Common myeloid progenitor, CD34-positive (primary cell): ENCODE data around the gene KCTD16.

ENCODE experiments used
- CTCF ChIA-PET: fragments of 350-600 bp; sonication (Branson Sonifier 250); formaldehyde crosslinking; loops from one replicate; lab custom pipeline; 2021; ENCODE audit warnings: antibody characterized with exemption; lab: Charles Lee
- POLR2A ChIA-PET: fragments of 350-600 bp; sonication (Branson Sonifier 250); formaldehyde crosslinking; loops from one replicate; lab custom pipeline; 2021; ENCODE audit warnings: antibody characterized with exemption; lab: Charles Lee
- DNase-seq, 3 donors: peaks; one replicate each; pipeline versions ENCODE4 v3.0.0 to v3.0.0-alpha.2; 2013
- H3K27ac ChIP-seq, 2 experiments: 1 replicate in 1 of 2; 2 replicates in 1 of 2; pipeline ENCODE4 v1.7.0; 2013; ENCODE audit warnings: inconsistent platforms in 2 of 2, low read length in 2 of 2, mild to moderate bottlenecking in 2 of 2, low read depth in 1 of 2, moderate library complexity in 1 of 2; ENCODE audit not compliant: severe bottlenecking in 2 of 2, insufficient read depth in 1 of 2, poor library complexity in 1 of 2
- H3K27me3 ChIP-seq, 5 experiments: replicated peaks in 2 of 5; 1 replicate in 3 of 5; 2 replicates in 2 of 5; pipeline versions ENCODE4 v1.6.1 to v1.7.0; 2013; ENCODE audit warnings: low read length in 4 of 5, mild to moderate bottlenecking in 2 of 5, moderate library complexity in 2 of 5, inconsistent platforms in 1 of 5; ENCODE audit not compliant: insufficient read depth in 5 of 5, control insufficient read depth in 4 of 5
- H3K36me3 ChIP-seq, 4 experiments: 1 replicate in 2 of 4; 2 replicates in 2 of 4; pipeline versions ENCODE4 v1.6.1 to v1.7.0; 2013; ENCODE audit warnings: low read length in 3 of 4, control low read depth in 1 of 4, mild to moderate bottlenecking in 1 of 4; ENCODE audit not compliant: control insufficient read depth in 4 of 4, insufficient read depth in 4 of 4
- H3K4me1 ChIP-seq, 4 experiments: 1 replicate in 3 of 4; 2 replicates in 1 of 4; pipeline versions ENCODE4 v1.6.1 to v1.7.1; 2013; ENCODE audit warnings: low read length in 3 of 4, mild to moderate bottlenecking in 3 of 4, control low read depth in 1 of 4, inconsistent platforms in 1 of 4, moderate library complexity in 1 of 4; ENCODE audit not compliant: control insufficient read depth in 4 of 4, insufficient read depth in 4 of 4; ENCODE audit errors: control extremely low read depth in 1 of 4
- H3K4me3 ChIP-seq, 7 experiments: 1 replicate in 4 of 7; 2 replicates in 3 of 7; pipeline versions ENCODE4 v1.5.1 to v1.7.0; 2013; ENCODE audit warnings: mild to moderate bottlenecking in 7 of 7, low read length in 6 of 7, moderate library complexity in 6 of 7, inconsistent platforms in 2 of 7, low read depth in 2 of 7, control low read depth in 1 of 7; ENCODE audit not compliant: insufficient read depth in 4 of 7, control insufficient read depth in 1 of 7; ENCODE audit errors: extremely low read depth in 1 of 7
- H3K9me3 ChIP-seq, 5 experiments: 1 replicate in 4 of 5; 2 replicates in 1 of 5; pipeline versions ENCODE4 v1.6.1 to v1.7.1; 2013; ENCODE audit warnings: low read length in 4 of 5, mild to moderate bottlenecking in 2 of 5, inconsistent platforms in 1 of 5, low read depth in 1 of 5, moderate library complexity in 1 of 5; ENCODE audit not compliant: control insufficient read depth in 4 of 5, insufficient read depth in 2 of 5; ENCODE audit errors: control extremely low read depth in 1 of 5
- WGBS: methylation state at CpG from one replicate; pipeline ENCODE4 v1.1.5; 2013; ENCODE audit not compliant: insufficient coverage; 5-methylcytosine and 5-hydroxymethylcytosine counted together

The KCTD16 gene

DNA sequence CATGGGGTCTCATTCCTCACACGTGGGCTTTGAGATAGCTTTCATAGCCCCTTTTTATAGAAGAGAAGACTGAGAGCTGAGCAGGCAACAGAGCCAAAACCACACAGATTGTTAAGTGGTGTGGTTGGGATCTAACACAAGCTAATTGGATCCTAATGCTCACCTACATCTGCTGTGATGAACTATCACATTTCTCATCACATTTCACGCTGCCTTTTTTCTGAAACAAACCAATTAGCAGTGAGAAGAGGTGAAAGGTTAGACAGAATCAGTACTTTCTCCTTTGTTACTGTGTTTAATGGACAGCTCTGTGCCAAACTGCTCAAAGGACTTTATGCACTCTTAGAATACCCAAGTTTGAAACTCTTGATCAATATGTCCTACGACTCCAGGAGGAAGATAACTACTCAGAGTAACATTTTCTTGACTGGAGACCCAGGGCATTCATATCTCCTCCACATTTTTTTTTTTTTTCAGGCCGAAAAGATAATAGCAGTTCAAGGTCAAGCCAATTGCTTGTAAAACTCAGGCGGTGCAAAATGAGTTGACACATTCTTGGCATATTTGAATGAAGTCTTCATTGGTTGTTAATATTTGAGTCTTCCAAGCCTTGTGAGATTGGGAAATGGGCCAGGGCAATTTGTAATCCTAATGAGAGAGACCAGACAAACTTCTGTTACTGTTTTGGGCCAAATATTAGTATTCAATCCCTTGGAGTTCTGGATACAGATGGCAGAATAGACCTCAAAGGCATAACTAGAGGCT, 138.4 kb downstream of the KCTD16 start:
- Histone ChIP-seq H3K27ac (no peak overlapping the region), H3K4me1 (no peaks in the 10 kb centered on the region), H3K27me3 (peaks cover 0 to 4% (median 0%) of the 10 kb centered on the region in 5 experiments), H3K36me3 (no peaks in the 10 kb centered on the region), H3K4me3 (no peak overlapping the region), H3K9me3 (no peaks in the 10 kb centered on the region)
- ChIA-PET POLR2A (no interaction called here), CTCF (no interaction called here)
- 100% methylated on average over 1 of the region's 5 CpGs for WGBS
- no peak for DNase-seq

DNA sequence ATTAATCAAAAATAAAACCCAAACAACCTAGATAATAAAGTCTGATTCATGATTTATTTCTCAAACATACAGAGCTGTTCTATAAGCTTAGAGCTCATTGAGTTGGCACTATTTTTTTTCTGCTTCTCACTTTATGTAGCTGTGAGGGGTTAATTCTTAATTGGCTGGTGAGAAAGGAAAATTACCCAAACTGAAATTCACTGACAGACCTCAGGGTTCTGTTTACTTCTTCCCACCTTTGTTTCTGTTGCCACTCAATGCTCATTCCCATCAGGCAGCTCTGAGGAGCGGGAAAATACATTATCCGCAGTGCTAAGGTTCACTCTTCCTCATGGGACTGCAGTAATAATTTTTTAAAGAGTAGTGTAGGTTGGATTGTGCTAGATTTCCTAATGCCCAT, 139.9 kb downstream of the KCTD16 start:
- WGBS = no CpG with 5 or more reads among the region's 2 CpGs
- POLR2A ChIA-PET = no interaction called here
- Histone ChIP-seq H3K4me1 (no peaks in the 10 kb centered on the region), H3K4me3 (no peak overlapping the region), H3K27me3 (peaks cover 0 to 4% (median 0%) of the 10 kb centered on the region in 5 experiments), H3K27ac (no peak overlapping the region), H3K9me3 (no peaks in the 10 kb centered on the region), H3K36me3 (no peaks in the 10 kb centered on the region)
- CTCF ChIA-PET = no interaction called here
- DNase-seq = no peak

DNA sequence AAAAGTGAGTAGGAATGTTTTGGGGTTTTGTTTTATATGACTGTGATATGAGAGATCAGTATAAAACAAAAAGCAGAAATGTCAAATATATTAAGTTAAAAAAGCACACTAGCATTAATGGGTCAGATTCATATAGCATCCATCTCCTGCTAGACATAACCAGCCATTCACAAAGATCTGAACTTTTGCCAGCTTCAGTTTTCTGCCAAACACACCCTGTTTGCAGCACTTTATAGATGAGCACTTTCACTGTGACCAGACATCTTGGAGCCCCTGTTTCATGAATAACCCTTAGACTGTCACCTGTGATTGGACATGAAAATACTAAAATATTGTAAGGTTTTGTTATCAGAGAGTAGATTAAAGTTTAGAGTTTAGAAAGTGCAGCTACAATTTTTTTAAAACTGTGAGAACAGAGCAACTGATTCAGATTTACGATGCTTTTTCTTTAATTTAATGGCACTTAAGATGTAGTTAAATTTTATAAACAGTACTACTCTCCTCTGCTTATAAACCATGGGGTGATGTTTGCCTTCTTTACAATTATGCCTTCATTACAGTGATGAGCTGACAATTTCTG, 142.6 kb downstream of the KCTD16 start:
- WGBS = no CpG with 5 or more reads among the region's 1 CpG
- DNase-seq = no peak
- POLR2A ChIA-PET = no interaction called here
- Histone ChIP-seq H3K9me3 (no peaks in the 10 kb centered on the region), H3K27me3 (peaks cover 0 to 4% (median 0%) of the 10 kb centered on the region in 5 experiments), H3K36me3 (no peaks in the 10 kb centered on the region), H3K4me1 (no peaks in the 10 kb centered on the region), H3K27ac (no peak overlapping the region), H3K4me3 (no peak overlapping the region)
- CTCF ChIA-PET = no interaction called here

DNA sequence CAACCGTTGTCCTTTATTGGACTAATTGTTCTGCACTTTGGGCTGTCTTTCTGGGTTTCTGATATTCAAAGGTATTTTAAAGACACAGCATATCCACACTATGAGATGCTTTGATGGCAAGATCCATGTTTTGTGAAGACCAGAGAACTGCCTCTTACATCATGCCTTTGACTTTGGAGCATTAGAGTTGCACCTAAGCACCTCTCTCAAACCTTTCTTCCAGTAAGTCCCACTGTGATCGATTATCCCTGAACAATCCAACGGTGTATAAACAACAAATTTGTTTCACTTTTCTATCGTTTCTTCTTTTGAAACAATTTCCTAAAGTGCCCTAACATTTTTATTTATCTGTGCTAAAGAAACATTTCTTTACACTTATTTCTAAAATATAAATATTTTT, 144.4 kb downstream of the KCTD16 start:
- Histone ChIP-seq H3K4me3 (no peak overlapping the region), H3K27me3 (peaks cover 0 to 4% (median 0%) of the 10 kb centered on the region in 5 experiments), H3K27ac (no peak overlapping the region), H3K36me3 (no peaks in the 10 kb centered on the region), H3K4me1 (no peaks in the 10 kb centered on the region), H3K9me3 (no peaks in the 10 kb centered on the region)
- no peak for DNase-seq
- 100% methylated on average over 3 of the region's 4 CpGs for WGBS
- ChIA-PET POLR2A (no interaction called here), CTCF (no interaction called here)

DNA sequence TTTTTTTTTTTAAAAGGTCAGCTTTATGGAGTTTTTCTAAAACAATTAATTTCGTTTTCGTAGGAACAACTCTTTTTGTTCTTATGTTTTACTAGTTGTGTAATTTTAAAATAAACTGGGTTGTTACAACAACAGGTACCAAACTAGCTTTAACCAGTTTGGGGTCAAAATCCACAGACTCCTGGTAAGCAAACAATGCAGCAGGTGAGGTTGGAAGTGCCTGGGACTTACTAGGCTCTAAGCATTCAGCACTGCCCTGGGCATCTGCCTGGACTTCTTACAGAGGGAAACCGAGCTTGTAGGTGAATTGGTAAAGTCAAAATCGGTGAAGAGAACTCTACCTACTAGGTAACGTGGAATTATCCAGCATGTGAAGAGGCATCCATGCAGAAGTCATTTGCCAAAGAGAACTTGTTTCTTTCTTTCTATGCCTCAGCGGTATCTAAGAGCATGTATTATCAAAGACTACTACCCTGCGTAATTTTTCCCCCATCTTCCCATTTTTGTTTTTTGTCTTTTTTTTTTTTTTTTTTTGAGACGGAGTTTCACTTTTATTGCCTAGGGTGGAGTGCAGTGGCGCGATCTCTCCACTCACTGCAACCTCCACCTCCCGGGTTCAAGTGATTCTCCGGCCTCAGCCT, 145.4 kb downstream of the KCTD16 start:
- Histone ChIP-seq H3K36me3 (no peaks in the 10 kb centered on the region), H3K9me3 (no peaks in the 10 kb centered on the region), H3K4me1 (no peaks in the 10 kb centered on the region), H3K4me3 (no peak overlapping the region), H3K27me3 (peaks cover 0 to 4% (median 0%) of the 10 kb centered on the region in 5 experiments), H3K27ac (no peak overlapping the region)
- 95% methylated on average over 6 of the region's 12 CpGs for WGBS
- DNase-seq = no peak
- ChIA-PET POLR2A (no interaction called here), CTCF (no interaction called here)

DNA sequence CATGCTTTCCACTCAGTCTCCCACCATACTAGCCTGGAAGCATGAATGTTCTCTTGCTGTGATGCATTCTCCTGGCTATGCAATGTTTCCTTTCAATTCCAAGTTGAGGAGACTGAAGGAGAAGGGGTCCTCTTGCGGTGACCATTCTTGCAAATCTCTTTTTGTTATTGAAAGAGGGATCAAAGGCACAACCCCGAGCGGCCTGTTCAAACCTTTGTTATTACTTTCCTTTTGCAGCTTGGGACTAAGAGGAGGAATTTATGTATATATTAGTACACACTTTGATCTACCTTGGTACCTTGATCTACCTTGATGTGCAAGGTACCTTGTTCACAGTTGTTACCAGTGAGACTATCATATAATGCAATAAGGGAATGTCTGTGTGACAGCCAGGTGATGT, 147.3 kb downstream of the KCTD16 start:
- CTCF ChIA-PET = no interaction called here
- POLR2A ChIA-PET = no interaction called here

DNA sequence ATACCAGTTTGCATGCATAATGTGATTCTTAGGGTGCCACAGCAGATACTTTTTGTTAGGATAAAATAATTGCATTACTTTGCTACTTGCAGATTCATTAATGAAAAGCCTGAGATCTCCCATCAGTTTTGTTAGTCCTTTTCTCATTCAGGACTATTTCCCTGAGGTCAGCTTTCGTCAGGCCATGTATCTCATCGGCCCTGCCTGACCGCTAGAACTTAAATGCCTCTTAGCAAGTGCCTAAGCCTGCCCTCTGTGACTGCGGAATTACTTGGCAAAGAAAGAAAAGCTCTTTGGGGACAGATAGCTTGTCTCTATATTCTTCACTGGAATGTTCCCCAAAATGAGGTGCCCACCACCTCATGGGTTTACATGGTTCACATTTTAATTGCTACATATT, 147.8 kb downstream of the KCTD16 start:
- 94% methylated on average over 4 of the region's 4 CpGs for WGBS
- no peaks in the 10 kb centered on the region for H3K4me1 ChIP-seq
- no peak for DNase-seq
- H3K36me3 ChIP-seq = no peaks in the 10 kb centered on the region
- no peaks in the 10 kb centered on the region for H3K9me3 ChIP-seq
- ChIA-PET POLR2A (no interaction called here), CTCF (no interaction called here)
- no peak overlapping the region for H3K27ac ChIP-seq
- H3K4me3 ChIP-seq = no peak overlapping the region
- H3K27me3 ChIP-seq = no peaks in the 10 kb centered on the region

More for the DNA sequence above, 147.3 kb downstream of the KCTD16 start:
- no peaks in the 10 kb centered on the region for H3K9me3 ChIP-seq
- no peaks in the 10 kb centered on the region for H3K27me3 ChIP-seq
- no CpG with 5 or more reads among the region's 3 CpGs for WGBS
- H3K27ac ChIP-seq = no peak overlapping the region
- H3K36me3 ChIP-seq = no peaks in the 10 kb centered on the region
- H3K4me3 ChIP-seq = no peak overlapping the region
- no peaks in the 10 kb centered on the region for H3K4me1 ChIP-seq
- no peak for DNase-seq
